NAMALWA (cell line): ENCODE measurements around the gene CELA2A.

ENCODE experiments used
- DNase-seq: peaks from one replicate; pipeline ENCODE4 v3.0.0-alpha.2; 2015; ENCODE audit warnings: low spot score

The CELA2A gene

GRCh38 chr1:15456313-15456954 lies at the start of gene CELA2A:
Gene CELA2A (plus strand): TSS chr1:15456732. CDS start chr1:15456754, 22 bp downstream.
- DNase-seq = no peak

GRCh38 chr1:15407580-15407979 lies 49.0 kb upstream of the CELA2A start:
- DNase-seq = no peak

- no peak for DNase-seq
These were observed 47.6 kb upstream of the CELA2A start for GRCh38 chr1:15408890-15409387.

GRCh38 chr1:15409388-15410222 lies 46.9 kb upstream of the CELA2A start, which contains the start of gene EFHD2:
Gene EFHD2 (plus strand): TSS chr1:15409888. CDS start chr1:15409972, 84 bp downstream.
- DNase-seq = peak; percentile 96

DNA sequence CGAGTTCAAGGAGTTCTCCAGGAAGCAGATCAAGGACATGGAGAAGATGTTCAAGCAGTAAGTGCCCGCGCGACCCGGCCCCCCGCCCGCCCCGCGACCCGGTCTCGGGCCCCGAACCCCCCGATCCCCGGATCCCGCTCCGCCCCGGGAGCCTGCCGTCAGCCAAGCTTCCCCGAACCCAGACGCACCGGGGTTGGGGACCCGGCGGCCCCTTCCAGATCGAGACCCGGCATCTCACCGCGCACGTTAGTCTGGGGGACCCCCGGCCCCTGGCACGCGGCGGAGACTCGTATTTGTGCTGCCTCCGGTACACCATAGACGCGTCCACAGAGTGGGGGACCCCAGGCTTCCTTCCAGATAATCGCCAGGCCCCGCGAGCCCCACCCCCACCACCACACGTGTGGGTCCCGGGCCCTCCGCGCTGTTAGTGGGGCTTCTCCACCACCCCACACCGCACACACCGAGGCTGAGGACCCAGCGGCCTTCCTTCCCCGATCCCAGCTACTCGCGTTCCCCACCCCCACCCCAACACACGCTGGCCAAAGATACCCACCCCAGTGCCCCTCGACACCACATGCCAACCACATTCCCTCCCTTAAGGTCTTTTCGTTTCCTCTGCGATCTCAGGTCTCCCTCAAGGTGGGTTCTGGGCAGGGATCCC lies 46.2 kb upstream of the CELA2A start:
- DNase-seq = peak; percentile 62

- no peak for DNase-seq
These were observed 45.7 kb upstream of the CELA2A start for GRCh38 chr1:15410884-15411245.

- peak; percentile 94 for DNase-seq
These were observed 44.9 kb upstream of the CELA2A start for GRCh38 chr1:15411593-15412137.

DNA sequence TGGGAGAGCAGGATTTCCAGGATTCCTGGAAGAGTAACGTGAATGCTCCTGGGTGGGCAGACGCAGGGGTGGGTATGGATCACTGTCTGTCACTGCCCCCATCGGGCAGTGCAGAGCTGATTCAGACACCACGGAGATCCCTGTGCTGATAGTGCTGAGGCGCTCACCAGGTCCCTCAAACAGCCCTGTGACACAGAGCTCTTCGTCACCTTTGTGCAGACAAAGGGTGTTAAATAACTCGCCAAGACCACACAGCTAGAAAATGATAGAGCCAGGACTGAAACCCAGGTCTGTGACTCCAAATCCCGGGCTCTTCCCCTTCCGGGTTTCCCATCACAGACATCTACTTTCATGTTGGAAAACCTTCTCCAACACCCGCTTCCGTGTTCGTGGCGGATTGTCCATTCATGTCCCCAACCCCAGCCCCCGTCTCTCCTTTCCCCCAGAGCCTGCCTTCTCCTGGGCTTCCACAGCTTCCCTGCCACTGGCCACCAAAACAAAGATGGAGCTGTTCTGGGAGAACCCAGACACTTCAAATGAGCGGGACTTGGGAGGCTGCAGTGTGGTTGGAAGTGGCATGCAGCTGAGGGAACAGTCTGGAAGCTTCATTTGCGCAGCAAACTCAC lies 44.2 kb upstream of the CELA2A start:
- DNase-seq = peak; percentile 33

DNA sequence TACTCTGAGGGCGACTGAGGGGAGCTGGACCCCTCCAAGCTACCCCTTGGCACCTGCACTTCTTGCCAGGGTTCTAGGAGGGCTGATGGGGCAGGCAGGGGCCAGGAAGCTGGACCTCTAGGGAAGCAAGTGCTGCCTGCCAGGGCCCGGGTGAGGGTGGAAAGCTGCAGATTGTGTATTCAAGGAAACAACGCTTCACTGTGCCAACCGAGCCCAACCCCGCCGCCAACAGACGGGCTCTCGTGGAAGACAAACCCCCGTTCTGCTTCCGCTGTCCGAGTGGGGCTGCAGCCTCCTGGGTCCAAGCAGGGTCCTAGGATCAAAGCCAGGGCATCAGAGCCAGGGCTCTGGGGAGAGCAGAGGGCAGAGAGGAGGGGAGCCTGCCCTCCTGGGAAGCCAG lies 43.7 kb upstream of the CELA2A start:
- no peak for DNase-seq

GRCh38 chr1:15413563-15414444 lies 42.7 kb upstream of the CELA2A start:
- DNase-seq = no peak

DNA sequence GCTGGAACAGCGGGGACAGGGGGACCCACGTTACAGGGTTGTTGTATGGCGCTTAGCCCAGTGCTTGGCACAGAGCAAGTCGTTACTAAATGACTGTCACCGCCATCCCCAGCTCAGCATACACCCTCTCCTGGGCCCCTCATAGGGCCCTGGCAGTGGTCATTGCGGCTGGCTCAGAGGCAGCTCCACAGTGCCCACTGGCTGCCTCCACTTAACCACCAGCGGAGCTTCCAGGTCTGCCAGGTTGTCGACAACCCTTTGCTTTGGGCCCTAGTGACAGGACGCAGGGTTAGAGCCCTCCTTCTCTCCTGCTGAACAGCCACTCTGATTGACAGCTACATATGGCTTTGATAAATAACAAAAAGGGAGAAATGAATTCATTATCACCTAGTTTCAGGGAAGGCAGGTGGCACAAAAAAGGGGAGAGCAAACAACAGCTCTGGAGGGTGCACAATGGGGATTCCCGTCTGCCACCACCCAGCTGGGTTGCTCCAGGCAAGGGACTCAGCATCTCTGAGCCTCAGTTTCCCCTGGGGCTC lies 42.0 kb upstream of the CELA2A start:
- no peak for DNase-seq

DNA sequence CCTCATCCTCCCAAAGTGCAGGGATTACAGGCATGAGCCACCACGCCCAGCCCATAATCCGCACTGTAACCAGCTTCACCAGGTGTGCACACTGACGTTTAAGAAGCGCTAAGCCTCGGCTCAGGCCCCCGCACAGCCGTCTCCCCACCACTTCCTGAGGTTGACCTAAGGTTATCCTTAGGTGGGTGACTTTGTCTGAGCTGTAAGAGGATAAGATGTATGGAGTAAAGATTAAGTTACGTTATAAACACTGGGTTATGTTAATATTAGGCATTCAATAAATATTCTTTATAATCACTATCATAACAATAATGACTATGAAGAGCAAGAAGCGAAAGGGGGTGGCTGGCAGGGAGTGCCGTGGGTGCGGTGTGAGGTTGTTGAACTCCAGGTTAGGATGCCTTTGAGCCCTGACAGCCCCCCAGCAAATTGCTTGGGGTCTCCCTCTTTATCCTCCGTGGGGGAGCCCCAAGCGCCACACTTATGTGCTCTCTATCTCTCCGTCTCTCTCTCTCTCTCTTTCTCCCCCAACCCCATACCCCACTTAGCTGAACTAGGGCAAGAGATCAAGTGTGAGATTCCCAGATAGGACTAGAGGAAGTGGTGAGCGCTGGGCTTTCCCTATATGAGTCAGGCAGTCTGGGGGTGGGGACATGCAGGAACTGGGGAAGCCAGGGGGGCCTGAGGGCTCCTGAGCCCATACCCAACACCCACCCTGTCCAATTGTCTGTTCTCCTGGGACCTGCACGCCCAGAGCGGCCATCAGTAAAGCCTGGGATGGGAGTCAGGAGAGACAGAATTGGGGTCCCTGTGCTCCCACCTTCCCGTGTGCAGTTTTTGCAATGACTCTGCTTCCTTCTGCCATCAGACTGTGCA lies 39.2 kb upstream of the CELA2A start:
- no peak for DNase-seq

DNA sequence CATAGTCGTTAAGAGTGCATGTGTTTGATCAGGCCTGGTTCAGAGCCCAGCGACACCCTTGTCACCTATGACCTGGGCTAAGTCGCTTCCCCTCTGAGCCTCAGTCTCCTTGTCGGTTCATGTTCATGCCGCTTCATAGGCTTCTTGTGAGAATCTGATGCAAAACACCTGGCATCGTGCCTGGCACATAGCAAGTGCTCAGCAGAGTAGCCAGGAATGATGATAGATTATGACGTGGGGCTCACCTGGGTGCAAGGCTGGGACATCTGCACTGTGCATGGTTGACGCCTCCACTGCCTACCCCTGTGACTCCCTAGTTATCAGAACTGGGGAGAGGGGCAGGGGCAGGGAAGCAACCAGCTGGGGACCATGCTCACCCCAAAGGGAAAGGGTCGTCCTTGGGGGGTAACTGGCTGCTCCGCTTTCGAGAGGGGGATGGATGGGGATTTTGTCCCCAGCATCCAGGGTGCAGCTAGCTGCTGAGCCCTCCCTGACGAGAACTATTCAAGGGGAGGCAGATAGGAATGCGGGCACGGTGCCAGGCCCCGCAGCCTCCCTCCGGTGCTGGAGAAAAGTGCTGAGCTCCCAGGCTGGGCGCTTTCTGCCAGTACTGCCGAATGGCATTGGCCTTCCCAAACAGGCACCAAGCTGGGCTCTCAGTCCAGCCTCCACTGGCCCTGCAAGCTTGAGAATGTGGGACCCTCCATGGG lies 37.6 kb upstream of the CELA2A start:
- no peak for DNase-seq

DNA sequence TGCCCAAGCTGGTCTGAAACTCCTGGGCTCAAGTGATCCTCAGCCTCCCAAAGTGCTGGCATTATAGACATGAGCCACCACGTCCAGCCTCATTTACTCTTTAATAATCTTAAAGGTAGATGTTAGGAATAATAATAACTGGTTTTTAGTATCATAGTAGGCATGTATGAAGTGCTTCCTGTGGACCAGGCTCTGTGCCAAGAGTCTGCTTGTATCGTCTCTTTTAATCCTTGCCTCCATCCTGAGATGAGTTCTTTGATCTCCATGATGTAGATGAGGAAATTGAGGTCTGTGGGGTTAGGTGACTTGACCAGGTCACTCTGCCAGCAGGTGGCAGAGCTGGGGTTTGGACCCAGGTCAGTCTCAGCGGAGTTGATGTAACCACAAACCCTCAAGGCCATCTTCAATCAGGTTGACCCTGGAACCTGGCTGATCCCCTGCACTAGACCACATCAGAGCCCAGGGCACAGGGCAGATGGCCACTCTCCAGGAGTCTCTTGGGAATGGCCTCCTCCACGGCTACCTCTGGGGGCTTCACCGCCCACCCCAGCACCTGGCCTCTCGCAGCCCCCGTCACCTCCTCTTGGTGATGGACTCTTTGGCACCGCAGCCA lies 35.6 kb upstream of the CELA2A start:
- DNase-seq = no peak

GRCh38 chr1:15422871-15423270 lies 33.7 kb upstream of the CELA2A start:
- DNase-seq = no peak

DNA sequence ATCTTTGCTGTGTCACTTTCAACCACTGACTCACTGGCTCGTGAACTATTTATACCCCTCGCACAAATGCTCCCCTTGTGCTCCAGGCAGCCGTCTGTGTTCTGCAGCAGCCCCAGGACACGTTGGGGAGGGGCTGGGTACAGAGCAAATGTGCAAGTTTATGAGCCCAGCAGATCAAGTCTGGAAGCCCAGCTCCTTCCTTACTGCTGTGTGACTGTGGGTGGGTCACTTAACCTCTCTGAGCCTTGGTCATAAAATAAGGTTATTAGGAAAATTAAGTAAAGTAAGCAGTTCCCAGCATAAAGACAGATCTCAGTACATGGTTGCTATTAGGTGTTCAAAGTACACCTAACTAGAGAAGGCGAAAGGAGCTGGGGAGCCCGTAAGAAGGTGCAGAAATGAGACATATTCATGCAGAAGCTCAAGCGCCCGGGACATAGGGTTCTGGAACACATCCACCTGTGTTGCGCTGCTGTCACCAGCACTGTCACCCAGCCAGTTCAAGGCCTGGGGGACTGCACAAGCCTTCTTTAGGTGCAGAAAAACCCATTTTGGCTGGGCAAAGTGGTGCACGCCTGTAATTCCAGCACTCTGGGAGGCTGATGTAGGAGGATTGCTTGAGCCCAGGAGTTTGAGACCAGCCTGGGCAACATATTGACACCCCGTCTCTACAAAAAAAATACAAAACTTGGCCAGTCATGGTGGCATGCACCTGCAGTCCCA lies 33.0 kb upstream of the CELA2A start:
- DNase-seq = no peak

DNA sequence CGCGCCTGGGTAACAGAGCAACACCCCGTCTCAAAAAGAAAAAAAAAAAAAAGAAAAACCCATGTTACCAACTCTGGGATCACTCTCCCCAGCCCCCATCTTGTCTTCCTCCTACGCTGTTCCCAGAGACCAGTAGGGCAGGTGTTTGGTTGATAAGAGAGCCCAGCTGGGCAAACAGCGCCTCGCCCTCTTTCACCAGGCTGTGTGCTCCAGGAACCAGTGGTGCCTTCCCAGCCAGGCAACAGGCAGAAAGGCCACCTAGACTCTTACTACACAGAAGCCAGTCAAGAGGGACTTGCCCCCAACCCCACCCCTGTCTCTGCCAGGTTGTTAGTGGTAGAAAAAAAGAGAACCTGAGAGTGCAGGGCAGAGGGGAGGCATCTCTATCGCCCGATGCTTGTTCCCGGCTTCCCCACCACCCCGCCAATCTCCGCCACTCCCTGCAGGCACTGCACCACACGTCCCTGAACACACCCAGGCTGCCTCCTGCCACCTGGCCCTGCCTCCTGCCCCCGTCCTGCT lies 32.3 kb upstream of the CELA2A start:
- DNase-seq = no peak

GRCh38 chr1:15424981-15425380 lies 31.6 kb upstream of the CELA2A start:
- no peak for DNase-seq
